ENCODE data around the gene SNAI3. TPM values are rescaled to one million over a fixed set of nuclear protein-coding genes. Genes with fewer than 3 reads are reported as not detected.

Gene SNAI3
- total RNA-seq, 1 donor from 2014 or later: 6.1 TPM

DNA sequence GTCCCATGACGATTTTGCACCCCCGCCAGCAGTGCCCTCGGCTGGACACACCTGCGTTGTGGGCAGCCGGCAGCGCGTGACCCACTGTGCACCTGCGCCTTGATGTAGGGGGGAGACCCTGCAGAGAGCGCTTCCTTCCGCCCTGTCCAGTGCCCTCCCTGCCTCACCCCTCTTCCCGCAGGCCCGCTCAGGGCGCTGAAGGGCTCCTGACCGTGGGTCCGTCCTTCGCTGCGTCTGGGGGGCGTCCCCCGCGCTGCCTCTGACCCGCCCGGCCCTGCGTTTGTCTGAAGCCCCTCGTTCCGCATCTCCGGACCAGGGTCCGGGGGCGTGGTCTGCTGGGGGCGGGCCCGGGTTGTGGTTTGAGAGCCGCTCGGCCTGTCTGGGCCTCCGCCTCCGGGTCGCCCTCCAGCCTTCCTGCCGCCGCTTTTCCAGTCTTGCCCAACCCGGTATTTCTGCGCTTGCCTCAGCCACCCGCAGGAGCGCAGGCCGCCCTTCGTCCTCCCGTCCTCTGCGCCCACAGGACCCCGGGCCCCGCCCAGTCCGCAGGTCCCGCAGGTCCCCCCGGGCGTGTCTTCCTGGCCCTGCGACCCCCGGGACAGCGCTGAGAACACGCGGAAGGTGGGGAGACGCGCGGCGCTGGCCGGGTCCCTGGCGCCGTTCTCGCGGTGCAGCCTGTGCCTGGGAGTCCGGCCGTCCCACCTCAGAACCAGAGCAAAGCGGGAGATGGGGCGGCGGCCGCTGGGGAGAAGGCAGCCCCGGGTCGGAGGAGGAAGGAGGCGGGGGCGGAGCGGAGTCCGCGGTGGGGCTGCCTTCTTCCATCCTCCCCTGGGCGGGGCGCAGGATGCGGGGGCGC is 51.9 kb downstream of the SNAI3 start:
- Histone ChIP-seq H3K4me1 (peaks cover 28% of the 10 kb centered on the region), H3K36me3 (peaks cover 45% of the 10 kb centered on the region), H3K27me3 (ENCODE audit: low read depth) (peaks cover 32% of the 10 kb centered on the region), H3K27ac (peak overlapping the region; percentile 66), H3K9me3 (no peaks in the 10 kb centered on the region), H3K4me3 (peak overlapping the region; percentile 57)
- TF ChIP-seq, protein P1, sequence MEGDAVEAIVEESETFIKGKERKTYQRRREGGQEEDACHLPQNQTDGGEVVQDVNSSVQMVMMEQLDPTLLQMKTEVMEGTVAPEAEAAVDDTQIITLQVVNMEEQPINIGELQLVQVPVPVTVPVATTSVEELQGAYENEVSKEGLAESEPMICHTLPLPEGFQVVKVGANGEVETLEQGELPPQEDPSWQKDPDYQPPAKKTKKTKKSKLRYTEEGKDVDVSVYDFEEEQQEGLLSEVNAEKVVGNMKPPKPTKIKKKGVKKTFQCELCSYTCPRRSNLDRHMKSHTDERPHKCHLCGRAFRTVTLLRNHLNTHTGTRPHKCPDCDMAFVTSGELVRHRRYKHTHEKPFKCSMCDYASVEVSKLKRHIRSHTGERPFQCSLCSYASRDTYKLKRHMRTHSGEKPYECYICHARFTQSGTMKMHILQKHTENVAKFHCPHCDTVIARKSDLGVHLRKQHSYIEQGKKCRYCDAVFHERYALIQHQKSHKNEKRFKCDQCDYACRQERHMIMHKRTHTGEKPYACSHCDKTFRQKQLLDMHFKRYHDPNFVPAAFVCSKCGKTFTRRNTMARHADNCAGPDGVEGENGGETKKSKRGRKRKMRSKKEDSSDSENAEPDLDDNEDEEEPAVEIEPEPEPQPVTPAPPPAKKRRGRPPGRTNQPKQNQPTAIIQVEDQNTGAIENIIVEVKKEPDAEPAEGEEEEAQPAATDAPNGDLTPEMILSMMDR (IDR thresholded peaks at IDR 0.05): no peak
- peak; percentile 69 to 71 for ATAC-seq
- DNase-seq: peak; percentile 82
- intact Hi-C loops (cut with DNase I): no loop called here

DNA sequence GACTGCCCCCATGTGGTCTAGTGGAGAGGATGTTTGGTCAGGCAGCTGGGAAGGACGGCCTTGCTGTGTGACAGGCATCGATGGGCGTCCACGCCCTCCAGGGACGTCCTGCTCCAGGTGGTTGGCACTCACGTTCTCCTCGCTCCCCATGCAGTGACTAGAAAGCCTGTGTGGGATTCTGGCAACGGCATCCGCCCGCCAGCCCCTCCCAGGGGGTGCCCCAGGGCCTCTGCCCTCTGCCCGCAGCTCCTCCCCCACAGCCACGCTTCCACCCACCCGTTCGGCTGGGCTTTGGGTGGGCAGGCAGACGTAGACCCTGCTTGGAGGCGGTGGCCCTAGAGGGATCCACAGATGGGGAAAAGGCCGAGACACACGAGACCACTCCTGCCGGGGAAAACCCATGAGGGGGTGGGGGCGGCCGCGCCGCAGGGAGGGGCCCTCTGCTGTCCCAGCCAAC is 52.6 kb downstream of the SNAI3 start:
- peak; percentile 62 for DNase-seq
- Histone ChIP-seq H3K9me3 (no peaks in the 10 kb centered on the region), H3K4me1 (peaks cover 22% of the 10 kb centered on the region), H3K27me3 (ENCODE audit: low read depth) (peaks cover 25% of the 10 kb centered on the region), H3K36me3 (peaks cover 52% of the 10 kb centered on the region), H3K4me3 (peak overlapping the region; percentile 57), H3K27ac (peak overlapping the region; percentile 66)
- TF ChIP-seq, protein P1 (IDR thresholded peaks at IDR 0.05): peak; percentile 29
- intact Hi-C loops (cut with DNase I): no loop called here
- peak; percentile 45 to 58 for ATAC-seq

DNA sequence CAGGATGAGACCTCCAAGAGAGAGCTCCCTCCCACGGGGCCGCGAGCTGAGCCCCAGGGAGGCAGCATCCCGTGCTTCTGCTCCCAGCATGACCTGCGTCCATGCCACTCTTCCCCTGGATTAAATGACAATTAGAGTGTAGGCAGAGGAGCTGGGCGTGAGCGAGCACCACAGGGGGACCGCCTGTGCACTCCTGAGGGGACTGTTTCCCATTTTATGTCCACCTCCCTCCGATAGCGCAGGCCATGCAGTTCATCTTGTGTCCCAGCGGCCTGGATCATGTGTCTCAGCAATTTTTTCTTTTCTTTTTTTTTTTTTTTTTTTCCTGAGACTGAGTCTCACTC is 53.7 kb downstream of the SNAI3 start:
- H3K36me3 ChIP-seq: peaks cover 63% of the 10 kb centered on the region
- H3K27ac ChIP-seq: no peak overlapping the region
- H3K4me1 ChIP-seq: peaks cover 18% of the 10 kb centered on the region
- H3K27me3 ChIP-seq (ENCODE audit: low read depth): peaks cover 14% of the 10 kb centered on the region
- intact Hi-C loops (cut with DNase I): no loop called here
- ATAC-seq (no peak), DNase-seq (no peak)
- TF ChIP-seq, protein P1 (IDR thresholded peaks at IDR 0.05): no peak
- H3K9me3 ChIP-seq: no peaks in the 10 kb centered on the region
- H3K4me3 ChIP-seq: no peak overlapping the region

DNA sequence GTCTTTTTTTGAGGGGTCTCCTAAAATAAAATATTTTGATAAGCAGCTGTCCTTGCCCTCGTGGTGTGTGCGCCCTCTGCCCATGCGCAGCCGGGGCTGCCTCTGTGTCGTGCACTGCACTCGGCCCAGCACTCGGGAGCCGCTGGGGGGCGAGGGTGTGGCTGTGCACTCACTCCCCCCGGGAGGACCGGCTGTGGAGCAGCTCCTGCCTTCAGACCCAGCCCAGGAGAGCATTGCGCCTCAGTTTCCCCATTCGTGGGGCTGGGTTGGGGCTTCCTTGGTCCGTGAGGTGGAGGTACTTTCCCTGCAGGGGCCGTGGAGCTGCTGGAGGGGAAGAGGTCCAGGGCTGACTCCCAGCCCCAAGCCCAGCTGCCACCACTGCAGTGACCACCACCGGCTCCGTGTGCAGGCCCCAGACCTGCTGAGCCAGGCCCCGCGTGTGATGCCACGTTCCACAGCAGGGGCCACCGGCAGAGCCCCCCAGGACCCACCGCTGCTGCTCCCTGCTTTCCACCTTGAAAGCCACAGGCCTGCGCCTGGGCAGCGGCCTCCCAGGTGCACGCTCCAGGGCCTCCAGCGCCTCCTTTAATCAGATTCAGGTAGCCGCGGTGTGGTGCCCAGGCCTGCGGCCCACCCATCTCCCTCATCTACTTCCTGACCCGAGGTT is 54.3 kb downstream of the SNAI3 start:
- Histone ChIP-seq H3K27ac (no peak overlapping the region), H3K4me1 (peaks cover 18% of the 10 kb centered on the region), H3K36me3 (peaks cover 68% of the 10 kb centered on the region), H3K9me3 (no peaks in the 10 kb centered on the region), H3K27me3 (ENCODE audit: low read depth) (peaks cover 9% of the 10 kb centered on the region), H3K4me3 (no peak overlapping the region)
- DNase-seq: no peak
- intact Hi-C loops (cut with DNase I): no loop called here
- TF ChIP-seq, protein P1 (IDR thresholded peaks at IDR 0.05): no peak
- no peak for ATAC-seq

DNA sequence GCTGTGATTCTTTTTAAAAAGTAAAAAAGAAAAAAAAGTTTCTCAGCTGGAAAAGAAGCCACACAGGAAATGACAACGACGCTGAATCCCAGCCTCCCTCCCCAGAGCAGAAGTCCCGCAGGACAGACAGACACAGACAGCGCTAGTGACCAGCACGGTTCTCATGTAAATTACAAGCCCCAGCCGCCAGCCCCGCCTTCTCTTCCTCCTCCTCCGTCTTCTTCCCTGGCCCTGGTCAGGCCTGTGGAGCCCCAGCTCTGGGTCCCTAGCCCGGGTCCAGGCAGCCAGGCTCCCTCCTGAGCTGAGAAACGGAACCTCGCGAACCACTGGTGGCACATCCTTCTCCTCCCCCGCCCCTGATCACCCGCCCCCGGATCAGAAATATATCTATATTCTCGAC is 54.9 kb downstream of the SNAI3 start:
- ATAC-seq (no peak), DNase-seq (peak; percentile 46)
- H3K9me3 ChIP-seq: no peaks in the 10 kb centered on the region
- intact Hi-C loops (cut with DNase I): no loop called here
- TF ChIP-seq, protein P1 (IDR thresholded peaks at IDR 0.05): no peak
- no peak overlapping the region for H3K4me3 ChIP-seq
- H3K36me3 ChIP-seq: peaks cover 75% of the 10 kb centered on the region
- H3K27ac ChIP-seq: no peak overlapping the region
- H3K27me3 ChIP-seq (ENCODE audit: low read depth): peaks cover 5% of the 10 kb centered on the region
- peaks cover 18% of the 10 kb centered on the region for H3K4me1 ChIP-seq
